ENCODE measurements around the gene IL22RA1.

DNA sequence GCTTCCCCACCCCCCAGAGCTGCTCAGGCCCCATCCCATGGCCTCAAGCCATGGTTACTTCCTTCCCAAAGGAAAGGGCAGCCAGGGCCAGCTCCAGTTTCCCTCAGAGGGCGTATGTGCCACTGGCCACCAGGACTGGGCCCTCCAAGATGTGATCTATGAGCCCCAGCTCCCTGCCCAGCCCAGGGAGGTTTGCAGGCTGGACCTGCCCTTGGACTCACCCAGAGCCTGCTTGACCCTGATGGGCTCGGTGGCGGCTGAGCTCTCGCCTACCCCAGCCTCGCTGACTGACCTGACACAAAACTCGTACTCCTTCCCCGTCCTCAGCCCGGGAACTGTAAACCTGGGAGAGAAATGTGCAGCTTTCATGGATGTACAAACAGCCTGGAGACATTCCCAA, 60.6 kb downstream of the IL22RA1 start:
- TF ChIP-seq, protein P1, sequence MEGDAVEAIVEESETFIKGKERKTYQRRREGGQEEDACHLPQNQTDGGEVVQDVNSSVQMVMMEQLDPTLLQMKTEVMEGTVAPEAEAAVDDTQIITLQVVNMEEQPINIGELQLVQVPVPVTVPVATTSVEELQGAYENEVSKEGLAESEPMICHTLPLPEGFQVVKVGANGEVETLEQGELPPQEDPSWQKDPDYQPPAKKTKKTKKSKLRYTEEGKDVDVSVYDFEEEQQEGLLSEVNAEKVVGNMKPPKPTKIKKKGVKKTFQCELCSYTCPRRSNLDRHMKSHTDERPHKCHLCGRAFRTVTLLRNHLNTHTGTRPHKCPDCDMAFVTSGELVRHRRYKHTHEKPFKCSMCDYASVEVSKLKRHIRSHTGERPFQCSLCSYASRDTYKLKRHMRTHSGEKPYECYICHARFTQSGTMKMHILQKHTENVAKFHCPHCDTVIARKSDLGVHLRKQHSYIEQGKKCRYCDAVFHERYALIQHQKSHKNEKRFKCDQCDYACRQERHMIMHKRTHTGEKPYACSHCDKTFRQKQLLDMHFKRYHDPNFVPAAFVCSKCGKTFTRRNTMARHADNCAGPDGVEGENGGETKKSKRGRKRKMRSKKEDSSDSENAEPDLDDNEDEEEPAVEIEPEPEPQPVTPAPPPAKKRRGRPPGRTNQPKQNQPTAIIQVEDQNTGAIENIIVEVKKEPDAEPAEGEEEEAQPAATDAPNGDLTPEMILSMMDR (conservative IDR thresholded peaks at IDR 0.05 in 1 of 2, IDR thresholded peaks at IDR 0.05 in 1 of 2; ENCODE audit: low read depth in 1 of 2, low read length in 2 of 2), result no peak
- TF ChIP-seq EZH2 (IDR thresholded peaks at IDR 0.05; ENCODE audit: low read length, missing control alignments), result no peak

Data from fibroblast of lung (primary cell).